Right atrium auricular region (tissue), 2 donors: ENCODE data around the gene UGT3A2. TPM values are rescaled to one million over a fixed set of nuclear protein-coding genes. Genes with fewer than 3 reads are reported as not detected.

ENCODE experiments used
- DNase-seq: peaks from one replicate; pipeline ENCODE4 v3.0.0-alpha.2; 2019; ENCODE audit warnings: low spot score
- H3K27ac ChIP-seq, 2 donors: fragments of 200-600 bp; sonication (generic); 1 replicate in 1 of 2; 2 replicates in 1 of 2; pipeline ENCODE4 v1.5.1; 2016 to 2019
- H3K27me3 ChIP-seq, 2 donors: fragments of 200-600 bp; sonication (generic); one replicate each; pipeline versions ENCODE4 v1.5.1 to v1.6.0; 2017 to 2019
- H3K36me3 ChIP-seq: fragments of 200-600 bp; sonication (generic); one replicate; pipeline ENCODE4 v1.5.1; 2016
- H3K4me1 ChIP-seq, 2 donors: fragments of 200-600 bp; sonication (generic); one replicate each; pipeline versions ENCODE4 v1.5.1 to v1.6.0; 2017 to 2019
- H3K4me3 ChIP-seq, 2 donors: fragments of 200-600 bp; sonication (generic); 1 replicate in 1 of 2; 2 replicates in 1 of 2; pipeline ENCODE4 v1.5.1; 2017 to 2019; ENCODE audit warnings: mild to moderate bottlenecking in 1 of 2, moderate library complexity in 1 of 2
- H3K9me3 ChIP-seq, 2 donors: fragments of 200-600 bp; sonication (generic); one replicate each; pipeline ENCODE4 v1.5.1; 2019
- CTCF ChIP-seq, 2 donors: fragments of 200-600 bp; sonication (generic); IDR thresholded peaks; one replicate each; pipeline ENCODE4 v1.5.1; 2019; ENCODE audit warnings: antibody characterized with exemption in 2 of 2
- total RNA-seq, 2 donors: library from RNA; depleted of rRNA; stranded (reverse); fragments of >200 nt; gene quantifications; one replicate each; pipeline ENCODE4 v1.1.0, GENCODE V29; 2016

The UGT3A2 gene, protein sequence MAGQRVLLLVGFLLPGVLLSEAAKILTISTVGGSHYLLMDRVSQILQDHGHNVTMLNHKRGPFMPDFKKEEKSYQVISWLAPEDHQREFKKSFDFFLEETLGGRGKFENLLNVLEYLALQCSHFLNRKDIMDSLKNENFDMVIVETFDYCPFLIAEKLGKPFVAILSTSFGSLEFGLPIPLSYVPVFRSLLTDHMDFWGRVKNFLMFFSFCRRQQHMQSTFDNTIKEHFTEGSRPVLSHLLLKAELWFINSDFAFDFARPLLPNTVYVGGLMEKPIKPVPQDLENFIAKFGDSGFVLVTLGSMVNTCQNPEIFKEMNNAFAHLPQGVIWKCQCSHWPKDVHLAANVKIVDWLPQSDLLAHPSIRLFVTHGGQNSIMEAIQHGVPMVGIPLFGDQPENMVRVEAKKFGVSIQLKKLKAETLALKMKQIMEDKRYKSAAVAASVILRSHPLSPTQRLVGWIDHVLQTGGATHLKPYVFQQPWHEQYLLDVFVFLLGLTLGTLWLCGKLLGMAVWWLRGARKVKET
- under 1 TPM in 1 of 2 donors, not detected in 1; 0.24 TPM for total RNA-seq

GRCh38 chr5:36066540-36067210 is at the start of gene UGT3A2:
TSS of gene UGT3A2 (minus strand) at chr5:36066882. CDS start at chr5:36066789, 93 bp downstream.
- no peak for TF ChIP-seq CTCF (IDR thresholded peaks at IDR 0.05)
- Histone ChIP-seq H3K4me1 (no peaks in the 10 kb centered on the region), H3K36me3 (no peaks in the 10 kb centered on the region), H3K9me3 (no peaks in the 10 kb centered on the region), H3K4me3 (peak within 1 kb of the TSS in 1 of 2 donors; percentile 6), H3K27ac (no peak within 1 kb of the TSS), H3K27me3 (no peaks in the 10 kb centered on the region)
- no peak for DNase-seq

GRCh38 chr5:36111238-36111637 is 44.6 kb upstream of the UGT3A2 start:
- no peaks in the 10 kb centered on the region for H3K4me1 ChIP-seq
- TF ChIP-seq CTCF (IDR thresholded peaks at IDR 0.05), result no peak
- no peak overlapping the region for H3K27ac ChIP-seq
- peaks cover 47% of the 10 kb centered on the region for H3K36me3 ChIP-seq
- H3K9me3 ChIP-seq, result no peaks in the 10 kb centered on the region
- no peaks in the 10 kb centered on the region for H3K27me3 ChIP-seq
- H3K4me3 ChIP-seq, result no peak overlapping the region
- no peak for DNase-seq

- H3K36me3 ChIP-seq, result peaks cover 39% of the 10 kb centered on the region
- no peak overlapping the region for H3K4me3 ChIP-seq
- no peaks in the 10 kb centered on the region for H3K4me1 ChIP-seq
- DNase-seq, result no peak
- no peak for TF ChIP-seq CTCF (IDR thresholded peaks at IDR 0.05)
- H3K27me3 ChIP-seq, result no peaks in the 10 kb centered on the region
- H3K9me3 ChIP-seq, result no peaks in the 10 kb centered on the region
- H3K27ac ChIP-seq, result no peak overlapping the region
These were observed 42.2 kb upstream of the UGT3A2 start for GRCh38 chr5:36108758-36109460.

DNA sequence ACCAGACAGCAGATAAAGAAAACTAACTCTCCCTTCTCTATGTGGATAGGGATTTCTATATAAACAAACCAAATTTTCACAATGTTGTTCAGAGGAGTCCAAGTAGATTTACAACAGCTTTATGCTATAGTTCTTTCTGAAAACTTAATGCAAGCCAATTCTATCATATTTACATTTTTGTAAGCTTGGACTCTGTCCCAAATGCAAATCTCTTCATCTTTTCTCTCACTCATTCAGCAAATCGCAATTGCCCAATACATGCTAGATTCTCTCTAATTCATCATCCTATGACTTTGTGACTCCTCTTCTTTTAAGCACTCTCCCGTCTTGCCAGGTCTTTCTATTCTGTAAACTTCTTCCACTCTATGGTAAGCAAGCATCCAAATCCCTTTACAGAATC is 39.1 kb upstream of the UGT3A2 start:
- no peak for TF ChIP-seq CTCF (IDR thresholded peaks at IDR 0.05)

DNA sequence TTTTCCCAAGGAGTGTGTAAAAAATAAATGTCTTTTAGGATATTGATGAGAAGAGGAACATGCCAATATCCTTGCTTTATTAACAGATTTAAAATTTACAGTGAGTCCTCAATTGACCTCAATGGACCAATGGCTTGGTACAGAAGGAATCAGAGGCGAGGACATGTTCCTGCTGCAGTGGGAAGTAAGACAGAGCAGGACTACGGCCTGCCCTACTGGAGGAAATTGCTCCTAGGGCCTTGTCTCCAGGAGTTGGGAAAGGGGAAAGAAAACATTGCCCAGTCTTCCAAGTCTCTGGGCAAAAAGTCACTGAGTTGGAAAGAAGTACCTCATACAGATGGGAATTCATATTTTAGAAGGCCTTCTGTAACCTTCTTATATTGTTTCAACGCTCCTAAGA is 33.1 kb upstream of the UGT3A2 start:
- no peak for TF ChIP-seq CTCF (IDR thresholded peaks at IDR 0.05)
- H3K27ac ChIP-seq, result no peak overlapping the region
- H3K27me3 ChIP-seq, result no peaks in the 10 kb centered on the region
- no peaks in the 10 kb centered on the region for H3K9me3 ChIP-seq
- peaks cover 12% of the 10 kb centered on the region for H3K36me3 ChIP-seq
- no peak for DNase-seq
- no peak overlapping the region for H3K4me3 ChIP-seq
- H3K4me1 ChIP-seq, result no peaks in the 10 kb centered on the region

More for the DNA sequence above, 39.1 kb upstream of the UGT3A2 start:
- H3K36me3 ChIP-seq, result peaks cover 38% of the 10 kb centered on the region
- H3K4me1 ChIP-seq, result no peaks in the 10 kb centered on the region
- DNase-seq, result no peak
- no peaks in the 10 kb centered on the region for H3K9me3 ChIP-seq
- H3K4me3 ChIP-seq, result no peak overlapping the region
- no peaks in the 10 kb centered on the region for H3K27me3 ChIP-seq
- no peak overlapping the region for H3K27ac ChIP-seq
